Breast epithelium (tissue), 4 donors: ENCODE measurements around the gene TRIM40. TPM values are rescaled to one million over a fixed set of nuclear protein-coding genes. Genes with fewer than 3 reads are reported as not detected.

ENCODE experiments used
- DNase-seq, 2 donors: peaks; one replicate each; pipeline ENCODE4 v3.0.0-alpha.2; 2019; ENCODE audit warnings: low spot score in 2 of 2
- H3K27ac ChIP-seq, 2 donors: fragments of 200-600 bp; sonication (generic) in 1 of 2; one replicate each; pipeline ENCODE4 v1.5.1; 2016 to 2019; ENCODE audit warnings: mild to moderate bottlenecking in 1 of 2
- H3K27me3 ChIP-seq, 2 donors: fragments of 200-600 bp; sonication (generic) in 1 of 2; one replicate each; pipeline versions ENCODE4 v1.5.1 to v1.6.0; 2017 to 2019; ENCODE audit warnings: control low read depth in 1 of 2, mild to moderate bottlenecking in 1 of 2
- H3K36me3 ChIP-seq: fragments of 200-600 bp; one replicate; pipeline ENCODE4 v1.5.1; 2019
- H3K4me1 ChIP-seq, 2 donors: fragments of 200-600 bp; sonication (generic); one replicate each; pipeline ENCODE4 v1.5.1; 2016 to 2019; ENCODE audit warnings: control low read depth in 1 of 2
- H3K4me3 ChIP-seq, 3 donors: fragments of 200-600 bp; sonication (generic); 1 replicate in 2 of 3; 2 replicates in 1 of 3; pipeline ENCODE4 v1.5.1; 2016 to 2019; ENCODE audit warnings: mild to moderate bottlenecking in 3 of 3, moderate library complexity in 2 of 3
- H3K9me3 ChIP-seq, 2 donors: fragments of 200-600 bp; sonication (generic) in 1 of 2; one replicate each; pipeline ENCODE4 v1.5.1; 2016 to 2019; ENCODE audit warnings: control low read depth in 1 of 2
- POLR2A ChIP-seq: fragments of 450-650 bp; IDR thresholded peaks from one replicate; pipeline ENCODE4 v1.6.1; 2016; ENCODE audit warnings: antibody characterized with exemption, mild to moderate bottlenecking, moderate library complexity
- POLR2AphosphoS5 ChIP-seq, 3 donors: sonication (generic); formaldehyde crosslinking; IDR thresholded peaks; one replicate each; pipeline ENCODE4 v1.6.1; 2017; ENCODE audit warnings: antibody characterized with exemption in 3 of 3
- intact Hi-C: fragments of 100-400 bp; cut with DNase I; formaldehyde crosslinking; loops from one replicate; pipeline ENCODE4 v1.15.1; 2023; ENCODE audit warnings: low total_unique reads
- total RNA-seq, 3 donors: library from RNA; depleted of rRNA; stranded (reverse); fragments of >200 nt; gene quantifications; one replicate each; pipeline ENCODE4 v1.1.0, GENCODE V29; 2016
- TF ChIP-seq, protein P1 (sequence below), 3 donors: fragments of 450-650 bp; IDR thresholded peaks; one replicate each; pipeline ENCODE4 v1.5.1; 2016 to 2017; ENCODE audit warnings: antibody characterized with exemption in 3 of 3, mild to moderate bottlenecking in 3 of 3, moderate library complexity in 3 of 3

Gene TRIM40
- total RNA-seq, 3 donors from 2014 or later = 0.33 TPM; not detected in 2

DNA sequence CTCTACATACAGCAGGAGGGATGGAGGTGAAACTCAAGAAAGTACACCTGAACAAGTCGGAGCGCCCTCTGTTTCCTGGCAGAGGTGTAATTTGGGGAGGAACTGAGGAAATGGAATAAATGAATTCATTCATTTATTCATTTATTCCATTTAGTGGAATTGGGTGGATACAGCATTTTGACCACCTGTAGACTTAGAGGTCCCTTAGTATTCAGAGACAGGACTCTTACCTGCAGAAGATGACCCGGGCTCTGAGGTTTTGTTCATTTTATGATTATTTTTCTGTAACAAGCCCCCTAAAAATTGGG, 32.1 kb upstream of the TRIM40 start:
- Histone ChIP-seq H3K4me1 (peaks cover 4 to 19% of the 10 kb centered on the region in 2 donors), H3K36me3 (no peaks in the 10 kb centered on the region), H3K27ac (peak overlapping the region in 1 of 2 donors; percentile 88), H3K4me3 (peak overlapping the region; percentile 31 to 68 (median 48)), H3K27me3 (peaks cover 0 to 19% of the 10 kb centered on the region in 2 donors), H3K9me3 (no peaks in the 10 kb centered on the region)
- TF ChIP-seq POLR2AphosphoS5 (IDR thresholded peaks at IDR 0.05) (no peak), POLR2A (no peak)
- TF ChIP-seq, protein P1, sequence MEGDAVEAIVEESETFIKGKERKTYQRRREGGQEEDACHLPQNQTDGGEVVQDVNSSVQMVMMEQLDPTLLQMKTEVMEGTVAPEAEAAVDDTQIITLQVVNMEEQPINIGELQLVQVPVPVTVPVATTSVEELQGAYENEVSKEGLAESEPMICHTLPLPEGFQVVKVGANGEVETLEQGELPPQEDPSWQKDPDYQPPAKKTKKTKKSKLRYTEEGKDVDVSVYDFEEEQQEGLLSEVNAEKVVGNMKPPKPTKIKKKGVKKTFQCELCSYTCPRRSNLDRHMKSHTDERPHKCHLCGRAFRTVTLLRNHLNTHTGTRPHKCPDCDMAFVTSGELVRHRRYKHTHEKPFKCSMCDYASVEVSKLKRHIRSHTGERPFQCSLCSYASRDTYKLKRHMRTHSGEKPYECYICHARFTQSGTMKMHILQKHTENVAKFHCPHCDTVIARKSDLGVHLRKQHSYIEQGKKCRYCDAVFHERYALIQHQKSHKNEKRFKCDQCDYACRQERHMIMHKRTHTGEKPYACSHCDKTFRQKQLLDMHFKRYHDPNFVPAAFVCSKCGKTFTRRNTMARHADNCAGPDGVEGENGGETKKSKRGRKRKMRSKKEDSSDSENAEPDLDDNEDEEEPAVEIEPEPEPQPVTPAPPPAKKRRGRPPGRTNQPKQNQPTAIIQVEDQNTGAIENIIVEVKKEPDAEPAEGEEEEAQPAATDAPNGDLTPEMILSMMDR (IDR thresholded peaks at IDR 0.05) = no peak
- no peak for DNase-seq
- intact Hi-C loops = no loop called here

DNA sequence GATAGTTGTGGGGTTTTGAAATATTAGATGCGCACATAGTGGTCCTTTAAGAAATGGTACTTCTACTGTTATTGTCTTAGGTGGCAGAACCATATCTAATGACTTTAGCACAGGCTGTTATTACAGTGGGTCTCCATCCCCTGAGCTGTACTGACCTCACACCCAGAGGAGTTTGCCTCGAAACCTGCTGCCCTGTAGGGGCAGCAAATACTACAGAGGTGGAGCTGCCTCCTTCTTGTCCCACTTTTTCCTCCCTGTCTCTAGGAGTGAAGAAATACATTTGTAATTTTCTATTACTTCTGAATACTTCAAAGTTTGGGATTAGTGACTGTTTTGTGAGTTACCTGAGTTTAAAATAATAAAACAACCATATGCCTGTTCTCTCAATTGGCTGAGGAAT, 31.3 kb upstream of the TRIM40 start:
- H3K36me3 ChIP-seq = no peaks in the 10 kb centered on the region
- TF ChIP-seq, protein P1 (IDR thresholded peaks at IDR 0.05) = no peak
- TF ChIP-seq POLR2AphosphoS5 (IDR thresholded peaks at IDR 0.05) = no peak
- TF ChIP-seq POLR2A = no peak
- peaks cover 0 to 17% of the 10 kb centered on the region in 2 donors for H3K27me3 ChIP-seq
- no peaks in the 10 kb centered on the region for H3K9me3 ChIP-seq
- no peak overlapping the region for H3K4me3 ChIP-seq
- DNase-seq = no peak
- H3K27ac ChIP-seq = no peak overlapping the region
- peaks cover 4 to 19% of the 10 kb centered on the region in 2 donors for H3K4me1 ChIP-seq
- intact Hi-C loops = loop anchor here (5.0 kb wide), 1 partner anchor 1403 kb away; no protein-coding TSS in a partner anchor

DNA sequence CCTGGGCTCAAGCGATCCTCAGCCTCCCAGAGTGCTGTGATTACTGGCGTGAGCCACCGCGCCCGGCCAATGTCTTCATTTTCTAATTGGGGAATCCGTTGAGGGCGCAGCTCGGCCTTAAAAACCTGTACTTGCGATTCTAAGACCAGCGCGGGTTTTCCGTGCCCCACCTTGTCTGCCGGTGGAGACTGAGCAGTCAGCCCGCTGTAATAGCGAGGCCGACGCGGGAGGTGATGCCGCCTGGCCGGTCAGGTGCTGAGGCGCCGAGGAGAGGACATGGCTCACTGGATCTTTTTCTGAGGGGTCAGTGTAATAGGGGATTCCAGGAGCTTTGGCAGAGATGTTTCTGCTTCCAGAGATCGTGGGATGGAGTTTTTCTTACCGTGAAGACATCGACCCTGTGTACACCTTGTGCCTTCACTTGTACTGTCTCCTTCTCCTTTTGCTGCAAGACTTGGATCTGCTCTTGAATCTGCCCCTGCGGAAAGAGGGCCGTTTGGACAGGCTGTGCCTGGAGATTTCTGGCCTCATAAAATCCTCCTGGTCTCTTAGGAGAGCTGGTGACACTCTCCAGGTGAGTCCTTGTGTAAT, 24.6 kb upstream of the TRIM40 start:
- no peak overlapping the region for H3K4me3 ChIP-seq
- no peak for TF ChIP-seq POLR2AphosphoS5 (IDR thresholded peaks at IDR 0.05)
- TF ChIP-seq, protein P1 (IDR thresholded peaks at IDR 0.05) = no peak
- TF ChIP-seq POLR2A = no peak
- H3K4me1 ChIP-seq = no peaks in the 10 kb centered on the region
- H3K27me3 ChIP-seq = peaks cover 0 to 38% of the 10 kb centered on the region in 2 donors
- no peak for DNase-seq
- no peaks in the 10 kb centered on the region for H3K36me3 ChIP-seq
- intact Hi-C loops = no loop called here
- H3K9me3 ChIP-seq = no peaks in the 10 kb centered on the region
- no peak overlapping the region for H3K27ac ChIP-seq

DNA sequence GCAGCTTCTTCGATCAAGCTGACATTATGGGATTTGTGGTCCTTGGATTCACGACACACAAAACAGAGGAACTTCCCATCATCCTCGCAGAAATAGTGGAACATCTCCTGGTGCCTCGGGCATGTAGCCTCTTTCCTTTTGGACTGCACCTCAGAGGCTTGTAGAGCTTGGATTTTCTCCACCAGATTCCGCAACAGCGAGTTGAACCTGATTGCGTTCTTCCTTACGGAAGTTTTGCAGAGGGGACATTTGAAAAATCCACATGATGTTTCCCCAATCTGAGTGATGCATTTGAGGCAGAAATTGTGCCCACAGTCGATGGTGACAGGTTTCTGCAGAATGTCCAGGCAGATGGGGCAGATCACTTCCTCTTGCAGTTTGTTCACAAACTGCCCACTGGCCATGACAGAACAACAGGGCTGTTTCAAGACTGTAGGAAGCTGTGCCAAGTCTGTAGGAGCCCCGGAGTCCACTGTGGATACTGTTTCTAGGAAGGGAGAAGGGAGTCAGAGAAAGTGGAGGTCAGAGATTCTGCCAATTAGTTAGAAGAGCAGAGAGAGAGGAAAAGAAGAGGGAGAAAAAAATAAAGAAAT, 23.4 kb upstream of the TRIM40 start:
- no peak for DNase-seq
- Histone ChIP-seq H3K4me3 (no peak overlapping the region), H3K27me3 (peaks cover 0 to 41% of the 10 kb centered on the region in 2 donors), H3K9me3 (no peaks in the 10 kb centered on the region), H3K36me3 (no peaks in the 10 kb centered on the region), H3K4me1 (no peaks in the 10 kb centered on the region), H3K27ac (no peak overlapping the region)
- TF ChIP-seq, protein P1 (IDR thresholded peaks at IDR 0.05) = no peak
- no peak for TF ChIP-seq POLR2A
- no peak for TF ChIP-seq POLR2AphosphoS5 (IDR thresholded peaks at IDR 0.05)
- intact Hi-C loops = no loop called here

DNA sequence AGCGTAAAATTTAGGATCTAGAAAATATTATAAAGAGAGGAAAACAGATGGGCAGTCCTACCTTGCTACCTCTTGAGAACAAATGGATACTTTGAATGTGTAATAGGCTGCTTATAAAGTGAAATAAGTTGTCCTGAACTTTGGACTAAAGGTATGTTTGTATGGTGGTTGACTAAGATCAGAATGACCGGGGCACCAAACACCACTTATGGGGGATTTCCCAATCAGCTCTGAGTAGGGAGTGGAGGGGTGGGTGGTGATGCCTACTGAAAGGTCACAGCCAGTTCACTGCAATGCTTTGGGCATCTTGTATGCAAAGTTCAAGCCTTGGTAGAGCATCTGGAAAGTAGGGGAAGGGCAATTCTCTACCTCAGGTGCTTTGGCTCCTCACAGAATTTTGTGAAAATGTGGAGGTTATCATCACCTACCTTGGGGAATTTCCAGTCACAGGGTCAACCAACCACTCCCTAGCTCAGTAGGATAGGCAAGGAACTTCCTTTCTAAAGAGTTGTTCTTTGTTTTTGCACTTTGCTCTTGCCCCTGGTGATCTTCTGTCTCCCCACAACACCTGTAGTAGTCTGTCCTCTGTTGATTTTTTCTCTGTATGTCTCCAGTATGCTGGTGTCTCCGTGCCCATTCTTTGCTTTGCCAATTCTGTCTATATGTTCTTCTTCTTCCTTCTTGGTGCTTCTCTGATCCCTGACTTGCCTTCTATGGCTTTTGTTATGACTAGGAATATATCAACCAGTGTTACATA, 22.8 kb upstream of the TRIM40 start, which contains the start of gene TRIM31:
TSS of gene TRIM31 (minus strand) at position 88 of the 757 bp plus-strand sequence. CDS start 285 bp downstream, outside the sequence.
- Histone ChIP-seq H3K27me3 (peaks cover 0 to 38% of the 10 kb centered on the region in 2 donors), H3K4me1 (no peaks in the 10 kb centered on the region), H3K4me3 (no peak within 1 kb of the TSS), H3K9me3 (no peaks in the 10 kb centered on the region), H3K27ac (no peak within 1 kb of the TSS), H3K36me3 (no peaks in the 10 kb centered on the region)
- TF ChIP-seq POLR2AphosphoS5 (IDR thresholded peaks at IDR 0.05) (no peak), POLR2A (no peak)
- TF ChIP-seq, protein P1 (IDR thresholded peaks at IDR 0.05) = no peak
- intact Hi-C loops = no loop called here
- no peak for DNase-seq
